ENCODE data around the gene MCTP2. TPM values are rescaled to one million over a fixed set of nuclear protein-coding genes. Genes with fewer than 3 reads are reported as not detected.

MCTP2 gene
- total RNA-seq, 4 donors from 2014 or later = 24.6 to 78.1 (median 40.3) TPM

DNA sequence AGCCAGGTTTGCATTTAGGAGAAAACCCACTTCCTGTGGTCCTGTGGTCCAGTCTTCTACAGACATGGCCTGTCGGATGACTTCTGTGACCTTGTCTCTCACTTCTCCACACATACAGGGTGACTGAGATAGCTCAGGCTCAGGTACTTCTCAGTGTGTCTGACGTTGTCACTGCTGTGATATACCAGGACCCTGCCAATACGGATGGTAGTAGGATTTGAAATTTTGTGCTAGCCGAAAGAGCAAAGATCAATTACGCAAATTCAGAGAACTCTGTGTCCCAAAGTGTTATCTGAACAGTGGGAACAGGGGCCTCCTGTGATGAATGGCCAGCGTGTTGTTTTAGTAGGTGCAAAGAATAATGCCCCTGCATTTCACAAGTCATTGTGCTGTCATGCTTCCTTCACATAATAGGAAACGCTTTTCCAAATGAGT, 128.9 kb downstream of the MCTP2 start:
- TF ChIP-seq, protein P1, sequence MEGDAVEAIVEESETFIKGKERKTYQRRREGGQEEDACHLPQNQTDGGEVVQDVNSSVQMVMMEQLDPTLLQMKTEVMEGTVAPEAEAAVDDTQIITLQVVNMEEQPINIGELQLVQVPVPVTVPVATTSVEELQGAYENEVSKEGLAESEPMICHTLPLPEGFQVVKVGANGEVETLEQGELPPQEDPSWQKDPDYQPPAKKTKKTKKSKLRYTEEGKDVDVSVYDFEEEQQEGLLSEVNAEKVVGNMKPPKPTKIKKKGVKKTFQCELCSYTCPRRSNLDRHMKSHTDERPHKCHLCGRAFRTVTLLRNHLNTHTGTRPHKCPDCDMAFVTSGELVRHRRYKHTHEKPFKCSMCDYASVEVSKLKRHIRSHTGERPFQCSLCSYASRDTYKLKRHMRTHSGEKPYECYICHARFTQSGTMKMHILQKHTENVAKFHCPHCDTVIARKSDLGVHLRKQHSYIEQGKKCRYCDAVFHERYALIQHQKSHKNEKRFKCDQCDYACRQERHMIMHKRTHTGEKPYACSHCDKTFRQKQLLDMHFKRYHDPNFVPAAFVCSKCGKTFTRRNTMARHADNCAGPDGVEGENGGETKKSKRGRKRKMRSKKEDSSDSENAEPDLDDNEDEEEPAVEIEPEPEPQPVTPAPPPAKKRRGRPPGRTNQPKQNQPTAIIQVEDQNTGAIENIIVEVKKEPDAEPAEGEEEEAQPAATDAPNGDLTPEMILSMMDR (IDR thresholded peaks at IDR 0.05) = no peak
- no peak for DNase-seq (ENCODE audit: low spot score)
- no peak for ATAC-seq (ENCODE audit: low FRiP score)

DNA sequence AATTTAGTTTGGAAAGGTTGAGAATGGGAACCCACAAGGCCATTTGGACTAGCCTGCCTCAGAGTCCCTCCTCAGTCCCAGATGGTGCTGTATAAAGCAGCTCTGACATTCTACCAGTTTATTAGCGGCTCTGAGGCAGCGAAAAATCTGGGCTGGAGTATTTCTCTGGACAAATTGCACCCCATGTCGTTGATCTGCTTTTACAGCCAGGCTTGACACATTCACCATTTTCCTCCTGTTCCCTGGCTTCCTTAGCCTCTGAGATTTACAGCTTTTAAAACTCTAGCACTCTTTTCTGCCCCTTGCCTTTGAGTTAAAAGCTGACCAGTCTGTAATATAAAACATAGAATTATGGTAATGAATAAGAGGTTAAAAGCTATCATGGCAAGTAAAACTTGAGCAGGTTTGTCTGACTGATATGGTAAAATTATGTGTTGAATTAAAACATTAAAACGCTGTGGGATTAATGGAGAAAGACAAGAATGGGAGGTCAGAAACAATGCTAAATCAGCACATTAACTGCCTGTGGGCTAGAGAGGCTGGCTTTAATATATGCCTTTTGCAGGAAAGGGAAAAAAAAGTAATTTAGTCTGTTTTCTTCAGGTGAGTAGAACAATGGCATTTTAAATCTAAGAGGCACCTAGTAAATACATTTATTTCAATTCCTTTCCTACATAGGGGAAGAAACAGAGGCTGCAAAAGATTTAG, 131.2 kb downstream of the MCTP2 start:
- no peak for DNase-seq (ENCODE audit: low spot score)
- TF ChIP-seq, protein P1 (IDR thresholded peaks at IDR 0.05) = no peak
- no peak for ATAC-seq (ENCODE audit: low FRiP score)

DNA sequence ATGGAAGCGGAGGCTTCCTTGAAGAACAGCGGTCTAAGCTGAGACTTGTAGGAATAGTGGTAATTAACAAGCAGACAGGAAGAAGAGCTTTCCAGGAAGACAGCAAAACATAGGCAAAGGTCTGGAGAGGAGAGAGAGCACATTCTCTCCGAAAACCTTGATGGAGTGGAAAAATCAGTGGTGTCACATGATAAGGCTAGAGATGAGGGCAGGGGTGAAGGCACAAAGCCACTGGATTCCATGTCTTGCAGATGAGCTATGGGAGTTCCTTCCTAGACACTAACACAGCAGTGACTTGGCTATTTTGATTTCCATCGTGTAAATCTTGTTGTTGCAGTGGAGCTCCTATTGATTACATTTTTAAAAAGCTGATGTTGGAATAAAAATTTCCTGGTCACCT, 132.0 kb downstream of the MCTP2 start:
- DNase-seq (ENCODE audit: low spot score) = no peak
- TF ChIP-seq, protein P1 (IDR thresholded peaks at IDR 0.05) = no peak
- ATAC-seq (ENCODE audit: low FRiP score) = no peak

DNA sequence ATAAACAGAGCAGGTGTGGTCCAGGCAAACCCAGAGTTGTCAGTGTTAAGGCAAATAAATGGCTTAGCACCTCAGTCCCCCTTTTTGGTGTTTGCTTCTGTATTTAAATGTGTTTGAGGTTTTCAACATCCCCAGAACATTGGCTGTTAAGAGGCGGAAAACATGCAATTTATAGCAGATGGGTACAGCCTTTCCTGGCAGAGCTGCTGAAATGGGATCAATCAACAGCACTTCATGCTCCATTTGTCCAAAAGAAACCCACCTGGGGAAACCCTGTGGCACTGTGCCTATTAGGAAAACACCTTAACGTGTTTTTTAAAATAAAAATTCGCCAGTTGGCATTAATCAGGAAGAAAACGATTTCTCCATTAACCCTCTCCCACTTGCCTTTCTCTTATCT, 135.4 kb downstream of the MCTP2 start:
- DNase-seq (ENCODE audit: low spot score) = no peak
- ATAC-seq (ENCODE audit: low FRiP score) = no peak
- TF ChIP-seq, protein P1 (IDR thresholded peaks at IDR 0.05) = no peak

DNA sequence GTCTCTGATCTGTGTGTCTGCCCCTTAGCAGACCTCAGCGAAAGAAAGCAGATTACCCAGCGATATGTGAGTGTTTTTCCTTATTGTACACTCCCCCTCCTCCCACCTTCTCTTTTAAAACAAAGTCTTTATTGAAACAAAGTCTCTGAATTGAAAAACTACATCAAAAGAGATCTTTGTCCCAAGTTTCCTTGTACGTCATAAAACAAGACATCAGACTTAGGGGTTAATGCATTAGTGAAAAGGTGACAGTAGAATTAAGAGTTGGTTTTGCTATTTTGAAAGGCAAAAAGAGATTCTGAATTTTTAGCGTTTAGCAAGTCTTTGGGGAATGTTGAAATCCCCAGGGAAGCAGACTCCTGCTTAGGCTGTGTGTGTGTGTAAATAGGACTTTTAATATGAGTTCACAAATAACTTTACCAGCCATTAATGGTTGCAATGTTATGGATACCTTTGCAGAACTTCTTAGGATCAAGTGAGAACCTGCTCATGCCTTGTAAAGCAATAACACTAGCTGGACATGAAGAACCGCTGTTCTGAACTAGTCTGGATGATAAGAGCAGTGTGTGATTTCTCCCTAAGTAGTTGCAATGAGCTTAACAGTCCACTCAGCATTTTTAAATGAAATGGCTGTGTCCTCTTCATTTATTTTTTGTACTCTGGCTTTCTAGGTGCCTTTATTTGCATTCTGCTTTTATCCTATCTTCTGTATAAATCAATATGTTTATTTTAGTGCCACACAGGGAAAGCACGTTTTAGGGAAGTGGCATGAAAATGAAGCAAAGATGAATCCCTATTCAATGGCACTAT, 136.6 kb downstream of the MCTP2 start:
- DNase-seq (ENCODE audit: low spot score) (no peak), ATAC-seq (ENCODE audit: low FRiP score) (no peak)
- TF ChIP-seq, protein P1 (IDR thresholded peaks at IDR 0.05) = no peak

DNA sequence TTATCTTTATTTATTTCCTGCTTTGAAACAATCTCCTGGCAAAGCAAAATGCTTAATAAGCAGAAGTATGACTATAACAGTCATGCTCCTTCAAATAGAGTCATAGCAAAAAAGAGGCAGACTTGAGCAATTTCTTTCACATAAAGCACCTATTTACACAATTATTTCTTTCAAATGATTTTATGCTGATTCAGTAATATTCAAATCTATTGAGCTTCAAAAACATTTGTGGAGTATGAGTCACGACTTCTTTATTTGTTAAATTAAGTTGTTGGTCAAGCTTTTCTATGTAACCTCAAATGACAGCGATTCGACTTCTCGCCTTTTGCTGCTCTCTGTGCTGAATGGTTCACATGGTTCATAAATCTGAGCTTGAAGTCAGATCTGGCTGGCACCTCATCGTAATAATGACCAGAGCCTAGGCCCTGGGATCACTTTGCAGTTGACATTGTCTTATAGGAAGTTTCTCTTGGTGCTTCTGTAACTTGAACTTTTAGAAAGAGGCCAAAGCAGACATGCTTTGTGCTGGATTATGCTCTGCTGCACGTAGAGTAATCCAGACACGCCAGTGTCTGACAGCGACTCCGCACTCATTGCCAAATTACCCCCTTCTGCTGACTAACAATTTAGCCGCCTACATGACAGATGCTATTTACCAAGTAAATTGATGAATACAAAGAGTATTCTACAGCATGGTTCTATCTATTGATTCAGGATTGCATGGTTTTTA, 139.0 kb downstream of the MCTP2 start:
- DNase-seq (ENCODE audit: low spot score) = no peak
- peak; percentile 20 for ATAC-seq (ENCODE audit: low FRiP score)
- TF ChIP-seq, protein P1 (IDR thresholded peaks at IDR 0.05) = no peak
